Neuron (in vitro differentiated cells): ENCODE data around the gene LYST.

Experiments used
- H2AFZ ChIP-seq: one replicate; pipeline ENCODE4 v1.6.1; 2013; ENCODE audit warnings: low read depth, mild to moderate bottlenecking, inconsistent platforms, low read length, moderate library complexity
- H3K27me3 ChIP-seq: one replicate; pipeline ENCODE4 v1.6.1; 2013; ENCODE audit warnings: low read length; ENCODE audit not compliant: insufficient read depth
- H3K36me3 ChIP-seq: one replicate; pipeline ENCODE4 v1.6.1; 2013; ENCODE audit warnings: low read length; ENCODE audit not compliant: insufficient read depth
- H3K4me1 ChIP-seq: one replicate; pipeline ENCODE4 v1.6.1; 2013; ENCODE audit warnings: low read length; ENCODE audit not compliant: insufficient read depth
- H3K4me3 ChIP-seq: 2 replicates; pipeline ENCODE4 v1.5.1; 2013; ENCODE audit warnings: mild to moderate bottlenecking, low read length, moderate library complexity
- H3K9me3 ChIP-seq: one replicate; pipeline ENCODE4 v1.6.1; 2013; ENCODE audit warnings: low read length

LYST gene

DNA sequence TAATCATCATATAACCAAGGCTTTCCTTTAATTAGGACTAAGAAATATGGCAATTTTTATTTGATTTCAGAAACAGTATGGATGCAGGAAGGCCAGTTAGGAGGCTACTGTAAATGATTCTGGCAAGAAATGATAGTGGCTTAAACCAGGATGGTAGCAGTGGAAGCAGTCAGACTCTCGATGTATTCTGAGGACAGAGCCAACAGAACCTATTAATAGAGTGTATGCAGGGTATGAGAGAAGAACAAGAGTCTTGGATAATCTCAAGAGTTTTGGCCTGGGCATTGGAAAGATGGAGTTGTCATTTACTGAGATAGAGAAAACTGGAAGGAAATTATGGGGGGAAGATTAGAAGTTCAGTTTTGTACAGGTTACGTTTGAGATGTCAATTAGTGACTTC lies 143.8 kb downstream of the LYST start:
- Histone ChIP-seq H3K36me3 (peaks cover 5% of the 10 kb centered on the region), H3K4me1 (no peaks in the 10 kb centered on the region), H3K27me3 (no peaks in the 10 kb centered on the region), H3K9me3 (no peaks in the 10 kb centered on the region), H2AFZ (no peak overlapping the region), H3K4me3 (no peak overlapping the region)

DNA sequence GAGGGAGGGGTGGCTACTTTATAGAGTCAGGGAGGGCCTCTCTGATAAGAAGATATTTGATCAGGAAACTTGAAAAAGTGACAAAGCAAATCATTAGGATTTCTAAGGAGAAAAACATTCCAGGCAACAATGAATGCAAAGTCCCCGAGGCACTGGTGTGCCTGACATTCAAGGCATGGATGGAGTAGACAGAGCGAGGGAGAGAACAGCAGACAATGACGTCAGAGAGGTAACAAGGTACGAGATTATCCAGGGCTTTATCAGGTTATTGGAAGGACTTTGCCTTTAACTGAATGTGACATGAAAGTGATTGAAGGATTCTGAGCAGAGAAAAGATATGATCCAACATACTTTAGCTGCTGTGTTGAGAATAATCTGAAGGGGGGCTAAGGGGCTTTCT lies 144.7 kb downstream of the LYST start:
- Histone ChIP-seq H3K9me3 (no peaks in the 10 kb centered on the region), H3K4me1 (no peaks in the 10 kb centered on the region), H3K27me3 (no peaks in the 10 kb centered on the region), H3K36me3 (peaks cover 5% of the 10 kb centered on the region), H2AFZ (no peak overlapping the region), H3K4me3 (no peak overlapping the region)

DNA sequence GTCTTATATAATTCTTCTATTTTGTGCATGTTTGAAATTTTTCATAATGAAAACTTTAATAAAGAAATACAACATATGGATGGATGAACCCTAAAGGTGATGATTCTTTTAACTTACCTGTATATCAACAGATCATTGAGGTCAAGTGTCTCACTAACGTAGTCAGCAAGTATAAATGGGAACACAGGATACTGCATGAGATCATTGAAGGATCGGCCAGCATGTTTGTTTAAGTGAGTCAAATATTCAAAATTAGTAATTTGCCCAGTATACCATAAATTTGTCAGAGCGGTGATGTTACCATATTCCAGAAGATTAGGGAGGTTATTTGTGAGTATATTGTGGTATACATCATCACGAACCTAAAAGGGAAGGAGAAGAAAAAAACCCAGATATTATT lies 146.2 kb downstream of the LYST start:
- no peak overlapping the region for H3K4me3 ChIP-seq
- no peaks in the 10 kb centered on the region for H3K4me1 ChIP-seq
- H3K36me3 ChIP-seq = peaks cover 5% of the 10 kb centered on the region
- no peaks in the 10 kb centered on the region for H3K9me3 ChIP-seq
- no peak overlapping the region for H2AFZ ChIP-seq
- no peaks in the 10 kb centered on the region for H3K27me3 ChIP-seq

DNA sequence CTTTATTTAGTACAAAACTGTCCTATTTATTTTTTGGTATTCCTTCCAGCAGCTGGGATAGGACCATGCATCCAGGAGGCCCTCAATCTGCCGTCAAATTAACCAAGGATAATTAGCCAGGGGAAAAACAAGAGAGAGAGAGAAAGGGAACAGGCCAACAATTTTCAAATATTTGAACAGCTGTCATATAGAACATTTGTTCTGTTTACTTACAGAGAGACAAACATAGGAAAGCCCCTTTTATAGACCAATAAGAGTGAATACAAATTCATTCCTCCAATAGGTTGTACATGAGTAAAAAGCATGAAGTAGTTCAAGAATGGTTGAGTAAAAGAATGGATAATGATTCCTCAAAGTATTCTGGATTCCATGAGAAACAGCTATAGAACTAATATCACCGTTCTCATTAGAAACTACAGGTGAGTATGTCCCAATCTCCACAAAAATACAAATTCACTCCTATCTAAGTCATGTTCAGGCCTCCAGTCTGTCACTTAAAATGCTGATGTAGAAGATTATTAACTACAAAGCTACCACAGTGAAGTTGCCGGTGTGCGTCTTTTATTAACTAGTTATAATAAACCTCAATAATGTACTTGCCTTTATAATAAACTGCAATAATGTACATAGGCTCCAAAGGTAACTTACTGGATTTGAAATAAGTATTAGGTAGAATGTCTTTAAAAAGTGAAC lies 152.4 kb downstream of the LYST start:
- Histone ChIP-seq H3K9me3 (no peaks in the 10 kb centered on the region), H2AFZ (no peak overlapping the region), H3K4me1 (no peaks in the 10 kb centered on the region), H3K36me3 (peaks cover 6% of the 10 kb centered on the region), H3K27me3 (no peaks in the 10 kb centered on the region), H3K4me3 (no peak overlapping the region)

DNA sequence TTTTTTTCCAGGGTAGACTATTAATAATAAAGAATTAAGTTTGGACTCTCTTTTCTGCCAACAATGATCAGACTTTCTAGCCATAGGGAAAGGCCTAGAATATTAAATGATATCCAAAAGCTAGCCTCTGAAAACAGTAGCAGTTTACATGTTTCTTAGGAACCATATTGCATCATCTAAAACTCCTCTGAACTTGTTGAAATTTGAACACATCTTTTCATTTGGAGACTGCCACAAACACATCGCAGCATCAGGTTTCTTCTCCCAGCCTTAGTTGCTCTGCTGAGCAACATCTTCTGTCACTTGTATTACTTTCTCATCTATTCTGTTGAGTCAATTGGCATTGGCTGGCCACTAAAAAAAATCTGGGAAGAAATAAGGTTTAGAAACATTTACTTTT lies 153.9 kb downstream of the LYST start:
- Histone ChIP-seq H3K4me3 (no peak overlapping the region), H3K4me1 (no peaks in the 10 kb centered on the region), H3K36me3 (peaks cover 6% of the 10 kb centered on the region), H2AFZ (no peak overlapping the region), H3K9me3 (no peaks in the 10 kb centered on the region), H3K27me3 (no peaks in the 10 kb centered on the region)

DNA sequence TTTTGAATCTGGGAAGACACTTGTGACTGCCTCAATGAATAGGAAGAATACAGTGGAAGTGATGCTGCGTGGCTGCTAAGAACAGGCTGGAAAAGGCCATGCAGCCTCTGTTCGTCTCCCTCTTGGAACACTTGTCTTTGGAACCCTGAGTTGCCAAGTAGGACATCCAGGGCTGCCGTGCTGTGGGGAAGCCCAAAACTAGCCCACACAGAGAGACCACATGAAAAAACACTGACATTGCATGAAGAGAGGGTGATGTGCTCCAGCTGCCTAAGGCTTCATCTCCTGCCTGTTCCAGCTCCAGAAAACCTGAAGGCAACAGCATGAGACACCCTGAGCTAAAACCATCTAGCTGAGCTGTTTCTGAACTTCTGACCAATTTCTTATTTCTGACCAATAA lies 156.0 kb downstream of the LYST start:
- Histone ChIP-seq H3K36me3 (peaks cover 6% of the 10 kb centered on the region), H3K27me3 (no peaks in the 10 kb centered on the region), H2AFZ (no peak overlapping the region), H3K4me3 (no peak overlapping the region), H3K4me1 (no peaks in the 10 kb centered on the region), H3K9me3 (no peaks in the 10 kb centered on the region)

DNA sequence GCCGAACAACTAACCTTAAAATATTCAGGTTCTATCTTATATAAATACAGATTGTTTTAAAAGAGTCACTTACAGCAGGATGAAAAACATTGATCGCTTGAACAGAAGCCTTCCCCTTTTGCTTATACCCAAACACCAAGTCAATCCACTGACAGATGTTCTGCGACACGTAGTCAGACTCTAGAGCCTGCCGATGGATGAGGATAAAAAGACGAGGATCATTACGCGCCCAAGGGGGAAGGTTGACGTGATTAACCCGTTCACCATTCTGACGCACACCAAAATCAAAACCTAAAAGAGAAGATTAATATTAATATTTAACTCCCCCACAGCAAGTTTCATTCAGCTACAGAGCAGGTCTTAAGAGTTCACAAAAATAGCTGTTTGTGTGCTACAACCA lies 157.7 kb downstream of the LYST start:
- Histone ChIP-seq H3K36me3 (no peaks in the 10 kb centered on the region), H2AFZ (no peak overlapping the region), H3K9me3 (no peaks in the 10 kb centered on the region), H3K4me3 (no peak overlapping the region), H3K27me3 (no peaks in the 10 kb centered on the region), H3K4me1 (no peaks in the 10 kb centered on the region)

DNA sequence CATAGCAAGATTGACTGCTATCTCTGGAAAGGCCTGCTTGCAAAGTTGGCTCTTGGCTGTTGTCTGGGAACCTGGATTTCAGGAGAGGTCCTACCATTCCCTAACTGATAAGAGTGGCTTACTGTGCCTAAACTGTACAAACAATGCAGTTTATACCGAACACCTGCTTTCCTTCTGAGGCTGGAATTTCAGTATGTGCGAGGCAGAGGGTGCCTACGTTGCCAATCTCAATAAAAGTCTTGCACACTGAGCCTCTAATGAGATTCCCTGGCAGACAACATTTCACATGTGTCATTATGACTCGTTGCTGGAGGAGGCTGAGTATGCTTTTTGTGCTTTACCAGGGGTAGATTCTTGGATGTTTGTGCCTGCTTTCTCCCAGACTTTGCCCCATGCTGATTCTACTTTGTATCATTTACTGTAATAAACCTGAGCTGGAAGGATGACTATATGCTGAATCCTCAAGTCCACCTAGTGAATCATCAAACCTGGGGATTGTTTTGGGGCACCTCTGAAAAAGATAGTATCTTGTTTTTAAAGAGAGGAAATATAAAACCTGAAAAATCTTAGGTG lies 158.2 kb downstream of the LYST start:
- Histone ChIP-seq H2AFZ (no peak overlapping the region), H3K27me3 (no peaks in the 10 kb centered on the region), H3K4me1 (no peaks in the 10 kb centered on the region), H3K36me3 (no peaks in the 10 kb centered on the region), H3K9me3 (no peaks in the 10 kb centered on the region), H3K4me3 (no peak overlapping the region)

DNA sequence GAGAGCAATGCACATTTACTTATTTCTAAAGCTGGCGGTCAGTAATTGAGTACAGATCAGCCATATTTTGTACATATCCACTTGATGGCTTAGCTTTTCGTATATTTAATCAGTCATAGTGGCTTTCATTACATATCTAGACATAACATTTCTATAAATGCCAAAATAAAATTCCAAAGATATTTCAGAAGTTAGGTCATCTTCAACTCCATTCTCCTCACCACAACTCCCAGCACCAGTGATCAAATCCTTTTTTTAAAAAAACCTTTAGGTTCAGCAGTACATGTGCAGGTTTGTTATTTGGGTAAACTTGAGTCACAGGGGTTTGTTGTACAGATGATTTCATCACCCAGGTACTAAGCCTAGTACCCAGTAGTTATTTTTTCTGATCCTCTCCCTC lies 163.2 kb downstream of the LYST start:
- no peak overlapping the region for H2AFZ ChIP-seq
- H3K4me3 ChIP-seq = no peak overlapping the region
- peaks cover 5% of the 10 kb centered on the region for H3K36me3 ChIP-seq
- no peaks in the 10 kb centered on the region for H3K4me1 ChIP-seq
- H3K9me3 ChIP-seq = no peaks in the 10 kb centered on the region
- no peaks in the 10 kb centered on the region for H3K27me3 ChIP-seq

DNA sequence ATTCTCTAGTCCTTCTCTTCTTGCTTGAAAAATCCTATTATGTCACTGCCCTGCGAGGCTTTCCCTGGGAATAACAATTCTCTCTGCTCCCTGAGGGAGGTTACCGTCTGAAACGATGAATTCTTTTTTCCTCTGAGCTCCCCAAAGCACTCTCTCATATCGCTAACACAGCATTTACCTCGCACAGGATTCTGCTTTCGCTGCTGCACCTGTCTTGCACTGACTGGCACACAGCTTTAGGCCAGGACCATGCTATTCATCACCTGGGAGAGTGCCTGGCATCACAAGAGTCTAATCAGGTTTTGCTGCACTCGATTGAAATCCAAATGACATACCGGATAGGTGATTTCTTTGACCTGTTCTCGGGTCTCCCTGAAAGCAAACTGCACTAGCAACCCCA lies 164.3 kb downstream of the LYST start:
- no peaks in the 10 kb centered on the region for H3K4me1 ChIP-seq
- peaks cover 5% of the 10 kb centered on the region for H3K36me3 ChIP-seq
- H3K27me3 ChIP-seq = no peaks in the 10 kb centered on the region
- H3K9me3 ChIP-seq = no peaks in the 10 kb centered on the region
- H3K4me3 ChIP-seq = no peak overlapping the region
- no peak overlapping the region for H2AFZ ChIP-seq

DNA sequence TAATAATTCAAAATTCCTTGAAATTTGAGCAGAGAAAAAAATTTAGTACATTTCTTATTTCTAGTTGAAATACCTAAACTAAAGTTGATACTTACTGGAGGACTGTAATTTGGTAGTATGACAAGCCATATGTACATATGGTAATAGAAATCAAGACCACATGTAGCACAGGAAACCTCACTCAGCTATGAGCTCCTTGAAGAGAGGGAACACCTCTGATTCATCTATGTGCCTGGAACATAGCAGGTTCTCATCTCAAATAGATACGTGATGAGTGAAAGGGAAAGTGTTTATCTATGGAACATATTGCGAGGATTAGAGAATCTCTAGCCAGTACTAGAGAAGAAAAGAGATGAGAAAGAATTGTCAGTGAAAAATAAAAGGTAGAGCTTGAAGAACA lies 169.2 kb downstream of the LYST start:
- Histone ChIP-seq H3K4me3 (no peak overlapping the region), H3K9me3 (no peaks in the 10 kb centered on the region), H3K36me3 (peaks cover 10% of the 10 kb centered on the region), H3K27me3 (no peaks in the 10 kb centered on the region), H2AFZ (no peak overlapping the region), H3K4me1 (no peaks in the 10 kb centered on the region)

DNA sequence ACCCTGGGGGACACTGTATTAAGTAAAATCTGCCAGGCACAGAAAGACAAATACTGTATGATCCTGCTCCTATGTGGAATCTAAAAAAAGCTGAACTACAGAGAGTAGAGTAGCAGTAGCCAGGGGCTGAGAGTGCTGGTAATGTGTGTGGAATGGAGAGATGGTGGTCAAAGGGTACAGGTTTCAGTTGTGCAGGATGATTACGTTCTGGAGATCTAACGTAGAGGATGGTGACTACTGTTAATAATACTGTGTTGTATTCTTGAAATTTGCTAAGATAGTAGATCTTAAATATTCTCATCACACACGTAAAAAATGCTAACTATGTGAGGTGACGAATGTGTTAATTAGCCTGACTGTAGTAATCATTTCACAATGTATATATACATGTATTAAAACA lies 177.3 kb downstream of the LYST start:
- H2AFZ ChIP-seq = no peak overlapping the region
- H3K4me3 ChIP-seq = no peak overlapping the region
- H3K9me3 ChIP-seq = no peaks in the 10 kb centered on the region
- H3K27me3 ChIP-seq = no peaks in the 10 kb centered on the region
- no peaks in the 10 kb centered on the region for H3K36me3 ChIP-seq
- H3K4me1 ChIP-seq = no peaks in the 10 kb centered on the region

DNA sequence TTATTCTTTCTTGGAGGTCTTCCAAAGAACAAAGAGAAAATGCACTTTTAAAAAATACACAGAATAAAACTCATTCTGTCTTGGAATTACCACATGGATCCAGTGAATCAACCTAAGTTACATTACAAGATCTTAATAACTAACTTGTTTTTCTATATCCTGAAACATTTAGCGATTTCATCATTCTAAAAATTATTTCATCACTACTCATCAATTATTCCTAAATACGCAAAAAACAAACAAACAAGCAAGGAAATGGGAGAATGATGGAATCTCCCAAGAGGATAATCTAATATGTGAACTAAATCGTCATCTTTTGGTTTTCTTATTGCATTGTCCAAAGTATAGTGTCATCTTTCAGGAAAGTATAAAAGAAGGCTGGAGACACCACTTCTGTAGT lies 178.6 kb downstream of the LYST start:
- Histone ChIP-seq H3K27me3 (no peaks in the 10 kb centered on the region), H3K4me3 (no peak overlapping the region), H3K36me3 (no peaks in the 10 kb centered on the region), H3K9me3 (no peaks in the 10 kb centered on the region), H2AFZ (no peak overlapping the region), H3K4me1 (no peaks in the 10 kb centered on the region)

DNA sequence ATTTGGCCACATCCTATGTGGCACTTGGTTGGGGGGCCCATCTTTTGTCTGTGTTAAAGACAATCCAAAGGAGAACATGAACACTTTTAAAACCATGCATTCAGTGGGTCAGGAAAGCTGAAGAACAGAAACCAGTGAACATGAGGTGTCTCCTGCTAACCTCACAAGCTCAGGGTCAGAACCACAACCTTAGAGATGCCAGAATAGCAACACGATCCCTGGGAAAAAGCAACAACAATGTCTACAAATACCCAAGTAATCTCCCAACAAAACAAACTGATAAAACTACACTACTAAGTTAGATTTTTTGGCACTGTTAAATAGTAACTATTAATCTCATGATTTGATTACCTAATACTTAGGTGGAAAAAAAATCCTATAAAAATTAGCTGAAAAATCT lies 183.1 kb downstream of the LYST start:
- no peak overlapping the region for H2AFZ ChIP-seq
- no peaks in the 10 kb centered on the region for H3K36me3 ChIP-seq
- no peaks in the 10 kb centered on the region for H3K4me1 ChIP-seq
- no peaks in the 10 kb centered on the region for H3K27me3 ChIP-seq
- no peaks in the 10 kb centered on the region for H3K9me3 ChIP-seq
- H3K4me3 ChIP-seq = no peak overlapping the region
